ENCODE measurements around the gene CHCHD1.
"Not testable (repeated sequence)": the region's sequence is repeated elsewhere in the genome, so short reads cannot be mapped to it uniquely, and the experiment has no call there.

The CHCHD1 gene

GRCh38 chr10:73793456-73793855, 11.6 kb downstream of the CHCHD1 start:
- DNase-seq (ENCODE audit: low spot score), result no peak

- DNase-seq (ENCODE audit: low spot score), result not testable (repeated sequence)
Observed at GRCh38 chr10:73795491-73795890, 13.6 kb downstream of the CHCHD1 start.

- DNase-seq (ENCODE audit: low spot score), result not testable (repeated sequence)
Observed at GRCh38 chr10:73796035-73796434, 14.2 kb downstream of the CHCHD1 start.

DNA sequence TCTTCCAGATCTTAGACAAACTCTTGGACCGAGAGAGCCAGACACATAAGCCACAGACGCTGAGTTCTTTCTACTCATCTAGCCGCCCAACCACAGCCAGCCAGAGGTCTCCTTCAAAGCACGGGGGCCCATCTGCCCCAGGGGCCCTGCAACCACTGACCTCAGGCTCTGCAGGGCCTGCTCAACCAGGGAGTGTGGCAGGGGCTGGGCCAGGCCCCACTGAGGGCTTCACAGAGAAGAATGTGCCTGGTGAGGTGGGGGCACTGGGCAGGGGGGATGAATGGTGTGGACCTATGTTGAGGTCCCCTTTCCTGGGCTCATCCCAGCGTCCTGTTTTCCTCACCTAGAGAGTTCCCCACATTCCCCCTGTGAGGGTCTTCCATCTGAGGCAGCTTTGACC, 14.9 kb downstream of the CHCHD1 start:
- DNase-seq (ENCODE audit: low spot score), result no peak

DNA sequence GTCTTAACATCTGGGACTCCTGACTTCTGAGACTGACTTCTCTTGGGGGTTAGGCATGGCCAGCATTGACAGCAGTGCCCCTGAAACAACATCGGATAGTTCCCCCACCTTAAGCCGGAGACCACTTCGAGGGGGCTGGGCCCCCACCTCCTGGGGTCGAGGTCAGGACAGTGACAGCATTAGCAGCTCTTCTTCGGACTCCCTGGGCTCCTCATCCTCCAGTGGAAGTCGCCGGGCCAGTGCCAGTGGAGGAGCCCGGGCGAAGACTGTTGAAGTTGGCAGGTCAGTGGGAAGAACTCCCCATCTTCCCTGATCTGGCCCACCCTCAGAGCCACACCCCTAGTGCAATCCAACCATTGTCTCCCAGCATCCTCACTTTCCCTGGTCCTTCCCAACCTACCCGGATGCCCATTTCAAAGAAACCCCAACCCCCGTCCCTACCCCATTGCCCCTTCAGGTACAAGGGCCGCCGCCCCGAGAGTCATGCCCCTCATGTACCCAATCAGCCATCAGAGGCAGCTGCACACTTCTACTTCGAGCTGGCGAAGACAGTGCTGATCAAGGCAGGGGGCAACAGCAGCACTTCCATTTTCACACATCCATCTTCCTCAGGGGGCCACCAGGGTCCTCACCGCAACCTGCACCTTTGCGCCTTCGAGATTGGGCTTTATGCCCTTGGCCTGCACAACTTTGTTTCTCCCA, 15.6 kb downstream of the CHCHD1 start:
- no peak for DNase-seq (ENCODE audit: low spot score)

GRCh38 chr10:73798087-73798486, 16.2 kb downstream of the CHCHD1 start:
- DNase-seq (ENCODE audit: low spot score), result no peak

GRCh38 chr10:73798927-73799560, 17.2 kb downstream of the CHCHD1 start:
- no peak for DNase-seq (ENCODE audit: low spot score)

GRCh38 chr10:73799899-73800559, 18.2 kb downstream of the CHCHD1 start:
- no peak for DNase-seq (ENCODE audit: low spot score)

DNA sequence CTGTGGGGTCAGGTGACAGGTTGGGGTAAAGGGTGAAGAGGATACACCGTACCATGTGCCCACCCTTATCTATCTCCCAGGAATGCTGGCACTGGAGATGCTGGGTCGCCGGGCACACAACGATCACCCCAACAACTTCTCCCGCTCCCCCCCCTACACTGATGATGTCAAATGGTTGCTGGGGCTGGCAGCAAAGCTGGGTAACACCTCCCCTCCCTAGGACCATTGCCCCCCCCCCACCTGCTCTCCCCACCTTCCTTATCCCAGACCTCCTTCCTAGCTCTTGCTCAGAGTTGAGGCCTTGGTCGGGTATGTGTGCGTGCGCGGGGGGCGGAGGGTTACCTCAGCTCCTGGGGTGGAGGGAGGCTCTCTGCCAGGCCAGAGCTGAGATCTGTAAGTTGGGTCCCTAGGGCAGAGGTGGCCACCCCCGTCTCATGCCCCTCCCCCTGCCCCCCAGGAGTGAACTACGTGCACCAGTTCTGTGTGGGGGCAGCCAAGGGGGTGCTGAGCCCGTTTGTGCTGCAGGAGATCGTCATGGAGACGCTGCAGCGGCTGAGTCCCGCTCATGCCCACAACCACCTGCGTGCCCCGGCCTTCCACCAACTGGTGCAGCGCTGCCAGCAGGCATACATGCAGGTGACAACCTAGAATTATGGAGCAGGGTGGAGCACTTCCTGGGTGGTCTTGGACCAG, 18.9 kb downstream of the CHCHD1 start:
- no peak for DNase-seq (ENCODE audit: low spot score)

DNA sequence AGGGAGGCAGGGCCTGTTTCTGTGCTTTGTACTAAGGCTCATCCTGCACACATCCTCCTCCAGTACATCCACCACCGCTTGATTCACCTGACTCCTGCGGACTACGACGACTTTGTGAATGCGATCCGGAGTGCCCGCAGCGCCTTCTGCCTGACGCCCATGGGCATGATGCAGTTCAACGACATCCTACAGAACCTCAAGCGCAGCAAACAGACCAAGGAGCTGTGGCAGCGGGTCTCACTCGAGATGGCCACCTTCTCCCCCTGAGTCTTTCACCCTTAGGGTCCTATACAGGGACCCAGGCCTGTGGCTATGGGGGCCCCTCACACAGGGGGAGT, 19.4 kb downstream of the CHCHD1 start:
- no peak for DNase-seq (ENCODE audit: low spot score)

GRCh38 chr10:73802276-73802991, 20.6 kb downstream of the CHCHD1 start:
- no peak for DNase-seq (ENCODE audit: low spot score)

GRCh38 chr10:73803680-73804286, 21.9 kb downstream of the CHCHD1 start:
- no peak for DNase-seq (ENCODE audit: low spot score)

- DNase-seq (ENCODE audit: low spot score), result no peak
Observed at GRCh38 chr10:73806176-73806950, 24.5 kb downstream of the CHCHD1 start.

DNA sequence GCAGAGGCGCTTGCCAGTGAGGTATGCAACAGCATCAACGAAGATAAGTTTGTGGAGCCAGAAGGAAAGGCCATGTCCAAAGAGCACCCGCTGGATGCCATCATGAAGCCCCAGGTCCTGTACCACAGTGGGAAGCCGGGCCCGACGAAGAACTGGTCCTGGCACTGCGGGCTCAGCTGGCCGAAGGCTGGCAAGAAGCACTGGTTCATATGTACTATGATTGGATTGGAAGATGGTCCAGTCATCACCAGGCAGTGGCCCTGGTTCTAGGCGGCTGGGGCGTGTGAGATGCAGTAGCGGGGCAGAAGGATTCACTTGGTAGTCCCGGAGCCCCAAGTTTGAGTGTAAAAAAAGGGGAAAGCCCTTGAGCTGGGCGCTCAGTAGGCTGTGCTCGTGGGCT, 25.6 kb downstream of the CHCHD1 start:
- no peak for DNase-seq (ENCODE audit: low spot score)

DNA sequence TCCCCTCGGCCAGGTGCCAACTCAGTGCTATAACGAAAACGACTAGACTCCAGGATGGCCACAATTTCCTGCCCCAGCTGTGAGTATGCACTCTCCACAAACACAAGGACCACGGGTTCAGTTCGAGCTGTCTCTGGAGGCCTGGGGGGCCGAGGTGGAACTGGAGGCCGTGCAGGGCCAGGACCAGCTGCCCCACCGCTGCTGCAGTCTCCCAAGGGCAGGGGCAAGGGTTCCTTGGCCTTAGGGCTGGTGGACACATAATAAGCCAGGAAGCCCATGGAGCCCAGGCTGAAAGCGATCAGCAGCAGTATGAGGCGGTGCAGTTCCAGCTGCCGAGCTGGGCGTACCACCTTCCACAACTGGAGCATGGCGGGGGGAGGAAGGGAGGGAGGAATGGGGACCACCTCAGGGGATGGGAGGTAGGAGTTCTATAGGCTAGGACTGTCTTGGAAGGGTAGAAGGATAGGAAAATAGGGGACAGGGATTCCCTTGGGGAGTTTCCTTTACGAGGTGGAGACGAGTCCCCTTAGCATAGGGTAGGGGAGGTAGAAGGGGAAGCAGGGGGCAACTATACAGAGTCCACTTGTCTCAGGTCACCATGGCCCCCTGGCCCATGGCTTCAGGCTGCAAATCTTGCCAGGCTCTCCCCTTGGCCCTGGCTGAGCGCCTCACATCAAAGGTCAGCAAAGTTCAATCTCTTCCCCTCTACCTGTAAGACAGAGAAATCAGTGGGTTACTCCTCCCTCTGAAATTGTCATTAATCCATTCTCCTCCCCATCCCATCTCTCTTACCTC, 26.4 kb downstream of the CHCHD1 start:
- DNase-seq (ENCODE audit: low spot score), result no peak

GRCh38 chr10:73809061-73809818, 27.4 kb downstream of the CHCHD1 start:
- DNase-seq (ENCODE audit: low spot score), result no peak

DNA sequence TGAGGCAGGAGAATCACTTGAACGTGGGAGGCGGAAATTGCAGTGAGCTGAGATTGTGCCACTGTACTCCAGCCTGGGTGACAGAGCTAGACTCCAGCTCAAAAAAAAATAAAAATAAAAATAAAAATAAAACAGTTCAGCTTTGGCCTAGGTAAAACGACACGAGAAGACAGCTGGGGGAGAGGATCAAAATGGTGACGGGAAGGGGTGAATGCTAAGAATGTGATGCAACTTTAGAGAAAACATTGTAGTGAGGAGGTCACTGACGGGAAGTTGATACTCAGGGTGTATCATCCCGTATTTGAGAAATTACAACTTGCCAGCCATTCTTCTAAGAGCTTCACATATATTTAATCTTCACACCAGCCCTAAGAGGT, 28.5 kb downstream of the CHCHD1 start:
- no peak for DNase-seq (ENCODE audit: low spot score)

GRCh38 chr10:73810735-73811465, 29.1 kb downstream of the CHCHD1 start:
- DNase-seq (ENCODE audit: low spot score), result no peak

GRCh38 chr10:73812657-73813056, 30.8 kb downstream of the CHCHD1 start:
- peak; percentile 37 for DNase-seq (ENCODE audit: low spot score)

Measured in cerebellar cortex (tissue), 1 donor.